OCI-LY7 (cell line): ENCODE results near the gene SPRY4. TPM values are rescaled to one million over a fixed set of nuclear protein-coding genes. Genes with fewer than 3 reads are reported as not detected.
"Not testable (repeated sequence)": the region's sequence is repeated elsewhere in the genome, so short reads cannot be mapped to it uniquely, and the experiment has no call there.

Experiments
- BruUV-seq: library from RNA; stranded (reverse); fragments of 400-500 nt; replicated peaks from 2 replicates; lab custom pipeline; 2021; lab: Mats Ljungman, UMichigan
- CTCF ChIA-PET: fragments of 300-600 bp; sonication (Branson Sonifier 250); formaldehyde crosslinking; loops from one replicate; lab custom pipeline; 2022; ENCODE audit warnings: antibody characterized with exemption; ENCODE audit not compliant: unreplicated experiment; lab: Charles Lee
- POLR2A ChIA-PET: fragments of 300-600 bp; sonication (Branson Sonifier 250); formaldehyde crosslinking; loops from one replicate; lab custom pipeline; 2022; ENCODE audit warnings: antibody characterized with exemption; lab: Charles Lee
- DNase-seq: peaks from one replicate; pipeline ENCODE4 v3.0.0-alpha.2; 2015; ENCODE audit warnings: low spot score
- H2AFZ ChIP-seq: fragments of 200-600 bp; sonication (generic), shearing (Covaris generic); 2 replicates; pipeline ENCODE4 v1.6.1; 2014; ENCODE audit warnings: mild to moderate bottlenecking, antibody characterized with exemption, low read length, moderate library complexity
- H3K27ac ChIP-seq: fragments of 200-600 bp; sonication (generic); 2 replicates; pipeline ENCODE4 v1.5.1; 2014; ENCODE audit warnings: mixed run types, low read depth, mild to moderate bottlenecking, moderate library complexity, low read length, inconsistent platforms; ENCODE audit not compliant: poor library complexity, severe bottlenecking
- H3K36me3 ChIP-seq: fragments of 200-600 bp; sonication (generic); 2 replicates; pipeline ENCODE4 v1.6.1; 2014; ENCODE audit warnings: mild to moderate bottlenecking, antibody characterized with exemption, low read length, moderate library complexity, mixed read lengths; ENCODE audit not compliant: insufficient read depth
- H3K4me1 ChIP-seq: fragments of 200-600 bp; sonication (generic); 2 replicates; pipeline ENCODE4 v1.5.1; 2014; ENCODE audit warnings: mild to moderate bottlenecking, low read length; ENCODE audit not compliant: insufficient read depth, poor library complexity, severe bottlenecking
- H3K4me2 ChIP-seq: fragments of 200-600 bp; sonication (generic); 2 replicates; pipeline ENCODE4 v1.6.1; 2014; ENCODE audit warnings: mild to moderate bottlenecking, low read length
- H3K4me3 ChIP-seq: fragments of 200-600 bp; sonication (generic); 2 replicates; pipeline ENCODE4 v1.5.1; 2014; ENCODE audit warnings: mild to moderate bottlenecking, low read depth, low read length; ENCODE audit not compliant: poor library complexity, severe bottlenecking
- H3K79me2 ChIP-seq: fragments of 200-600 bp; sonication (generic); 2 replicates; pipeline ENCODE4 v1.6.1; 2016; ENCODE audit warnings: low read depth, mild to moderate bottlenecking, low read length, moderate library complexity, mixed read lengths; ENCODE audit not compliant: insufficient read depth
- H3K9me2 ChIP-seq: fragments of 200-600 bp; sonication (generic); 2 replicates; pipeline ENCODE4 v1.6.1; 2016; ENCODE audit warnings: mild to moderate bottlenecking, low read length, mixed read lengths; ENCODE audit not compliant: insufficient read depth
- H3K9me3 ChIP-seq: fragments of 200-600 bp; sonication (generic); 2 replicates; pipeline ENCODE4 v1.6.1; 2014; ENCODE audit warnings: mild to moderate bottlenecking, mixed run types, low read length, mixed read lengths
- H4K20me1 ChIP-seq: fragments of 200-600 bp; sonication (generic); 2 replicates; pipeline ENCODE4 v1.6.1; 2014; ENCODE audit warnings: mild to moderate bottlenecking, antibody characterized with exemption, low read length, moderate library complexity, mixed read lengths; ENCODE audit not compliant: insufficient read depth
- CTCF ChIP-seq: fragments of 200-600 bp; sonication (generic); conservative IDR thresholded peaks from 2 replicates; pipeline ENCODE4 v1.5.1; 2014; ENCODE audit warnings: mild to moderate bottlenecking, antibody characterized with exemption, low read length, moderate library complexity, mixed read lengths
- EZH2phosphoT487 ChIP-seq: fragments of 200-600 bp; sonication (generic); IDR thresholded peaks from 2 replicates; pipeline ENCODE4 v1.6.1; 2018; ENCODE audit warnings: low read depth, borderline replicate concordance, mild to moderate bottlenecking, mixed run types, antibody characterized with exemption, low read length, moderate library complexity, mixed read lengths
- intact Hi-C: fragments of 100-400 bp; cut with micrococcal nuclease; formaldehyde crosslinking; loops from one replicate; pipeline ENCODE4 v1.10.0; 2022; ENCODE audit not compliant: unreplicated experiment
- total RNA-seq, 2 experiments: library from RNA; depleted of rRNA in 1 of 2; stranded (reverse); fragments of >200 nt in 1 of 2; shearing (Covaris generic) in 1 of 2; gene quantifications; 2 replicates each; pipeline ENCODE4 v1.2.3, GENCODE V29; 2014 to 2022

Gene SPRY4
- total RNA-seq, 2 experiments from 2014 or later = not detected

- CTCF ChIA-PET = interaction anchor here (0.6 kb wide), 1 partner anchor 195 kb away, joined by 3 read pairs; no protein-coding TSS in a partner anchor
- DNase-seq = no peak
- no peaks in the 10 kb centered on the region for H3K36me3 ChIP-seq
- no peak overlapping the region for H2AFZ ChIP-seq
- H3K4me1 ChIP-seq = no peaks in the 10 kb centered on the region
- H3K9me2 ChIP-seq = no peaks in the 10 kb centered on the region
- POLR2A ChIA-PET = no interaction called here
- H3K4me3 ChIP-seq = no peak overlapping the region
- intact Hi-C loops = no loop called here
- H4K20me1 ChIP-seq = no peaks in the 10 kb centered on the region
- H3K79me2 ChIP-seq = no peaks in the 10 kb centered on the region
- H3K9me3 ChIP-seq = peaks cover 4% of the 10 kb centered on the region; the same call in 1 of the 2 replicates
- TF ChIP-seq EZH2phosphoT487 = no peak
- TF ChIP-seq CTCF = no peak
- H3K27ac ChIP-seq = no peak overlapping the region
- no peak overlapping the region for H3K4me2 ChIP-seq
- BruUV-seq = no TSS peak
Observed at GRCh38 chr5:142350021-142350420, 25.2 kb upstream of the SPRY4 start.

- no peaks in the 10 kb centered on the region for H4K20me1 ChIP-seq
- TF ChIP-seq CTCF = no peak
- TF ChIP-seq EZH2phosphoT487 = no peak
Observed at GRCh38 chr5:142346706-142347105, 21.9 kb upstream of the SPRY4 start.

GRCh38 chr5:142344915-142345314 lies 20.1 kb upstream of the SPRY4 start:
- H3K4me1 ChIP-seq, intact Hi-C loops, H4K20me1 ChIP-seq, H3K4me2 ChIP-seq, H3K27ac ChIP-seq, H3K4me3 ChIP-seq, H2AFZ ChIP-seq, DNase-seq, H3K79me2 ChIP-seq, H3K36me3 ChIP-seq, H3K9me2 ChIP-seq, CTCF ChIA-PET, BruUV-seq: not testable (repeated sequence)
- POLR2A ChIA-PET = interaction anchor here (0.6 to 0.7 kb wide), 3 partner anchors 381 to 1363 kb away, joined by 3 read pairs; no protein-coding TSS in a partner anchor
- peaks cover 10% of the 10 kb centered on the region for H3K9me3 ChIP-seq

More at GRCh38 chr5:142346706-142347105, 21.9 kb upstream of the SPRY4 start:
- H3K9me3 ChIP-seq = peaks cover 10% of the 10 kb centered on the region
- H3K4me1 ChIP-seq = no peaks in the 10 kb centered on the region
- no TSS peak for BruUV-seq
- CTCF ChIA-PET = no interaction called here
- no peak overlapping the region for H3K4me2 ChIP-seq
- intact Hi-C loops = no loop called here
- no peaks in the 10 kb centered on the region for H3K79me2 ChIP-seq
- no peak overlapping the region for H3K4me3 ChIP-seq
- POLR2A ChIA-PET = interaction anchor here (0.5 kb wide), 1 partner anchor 40 kb away, joined by 5 read pairs; no protein-coding TSS in a partner anchor
- H2AFZ ChIP-seq = no peak overlapping the region
- H3K9me2 ChIP-seq = no peaks in the 10 kb centered on the region
- no peak overlapping the region for H3K27ac ChIP-seq
- DNase-seq = no peak
- H3K36me3 ChIP-seq = no peaks in the 10 kb centered on the region
